MM.1S (cell line): ENCODE data around the gene WDR54.
A peak's percentile ranks its signal among the peaks of the same experiment; 100 is the strongest.

ENCODE experiments used
- DNase-seq: peaks from one replicate; pipeline ENCODE4 v3.0.0-alpha.2; 2015
- H2AFZ ChIP-seq: fragments of 300-600 bp; sonication (generic); 2 replicates; pipeline ENCODE4 v1.6.0; 2016; ENCODE audit warnings: antibody characterized with exemption, low read length
- H3F3A ChIP-seq: fragments of 300-600 bp; sonication (generic); 2 replicates; pipeline ENCODE4 v1.6.1; 2016; ENCODE audit warnings: mild to moderate bottlenecking, antibody characterized with exemption, low read length, moderate library complexity, mixed read lengths; ENCODE audit not compliant: insufficient read depth
- H3K27ac ChIP-seq: fragments of 300-600 bp; sonication (generic); 2 replicates; pipeline ENCODE4 v1.5.1; 2016; ENCODE audit warnings: mild to moderate bottlenecking, low read length
- H3K27me3 ChIP-seq: fragments of 300-600 bp; sonication (generic); replicated peaks from 2 replicates; pipeline ENCODE4 v1.6.0; 2016; ENCODE audit warnings: low read length; ENCODE audit not compliant: insufficient read depth
- H3K36me3 ChIP-seq: fragments of 300-600 bp; sonication (generic); replicated peaks from 2 replicates; pipeline ENCODE4 v1.6.1; 2016; ENCODE audit warnings: mild to moderate bottlenecking, low read length, mixed read lengths; ENCODE audit not compliant: insufficient read depth
- H3K4me1 ChIP-seq: fragments of 300-600 bp; sonication (generic); 2 replicates; pipeline ENCODE4 v1.6.1; 2016; ENCODE audit warnings: low read length, mixed read lengths
- H3K4me2 ChIP-seq: fragments of 300-600 bp; sonication (generic); 2 replicates; pipeline ENCODE4 v1.6.0; 2016; ENCODE audit warnings: low read depth, low read length
- H3K4me3 ChIP-seq: fragments of 300-600 bp; sonication (generic); 2 replicates; pipeline ENCODE4 v1.5.1; 2016; ENCODE audit warnings: low read length, mixed read lengths
- H3K79me2 ChIP-seq: fragments of 300-600 bp; sonication (generic); 2 replicates; pipeline ENCODE4 v1.6.1; 2016; ENCODE audit warnings: mixed run types, low read length, mixed read lengths
- H3K9ac ChIP-seq: fragments of 300-600 bp; sonication (generic); 2 replicates; pipeline ENCODE4 v1.6.1; 2016; ENCODE audit warnings: low read length, mixed read lengths
- H3K9me2 ChIP-seq: fragments of 300-600 bp; sonication (generic); replicated peaks from 2 replicates; pipeline ENCODE4 v1.6.1; 2016; ENCODE audit warnings: mild to moderate bottlenecking, low read length, mixed read lengths; ENCODE audit not compliant: insufficient read depth
- H3K9me3 ChIP-seq: fragments of 300-600 bp; sonication (generic); replicated peaks from 2 replicates; pipeline ENCODE4 v1.6.1; 2016; ENCODE audit warnings: mild to moderate bottlenecking, low read length, mixed read lengths; ENCODE audit not compliant: insufficient read depth
- H4K20me1 ChIP-seq: fragments of 300-600 bp; sonication (generic); 2 replicates; pipeline ENCODE4 v1.6.1; 2016; ENCODE audit warnings: mild to moderate bottlenecking, low read length, moderate library complexity, mixed read lengths; ENCODE audit not compliant: insufficient read depth
- EZH2 ChIP-seq: fragments of 300-600 bp; sonication (generic); optimal IDR thresholded peaks from 2 replicates; pipeline ENCODE3; 2017; ENCODE audit warnings: low read depth, mild to moderate bottlenecking, antibody characterized with exemption, low read length, mixed read lengths
- EZH2phosphoT487 ChIP-seq: fragments of 300-600 bp; sonication (generic); IDR thresholded peaks from 2 replicates; pipeline ENCODE4 v1.6.1; 2018; ENCODE audit warnings: antibody characterized with exemption, low read length
- TF ChIP-seq, protein P1 (sequence below): fragments of 300-600 bp; sonication (generic); IDR thresholded peaks from 2 replicates; pipeline ENCODE4 v1.5.1; 2016; ENCODE audit warnings: antibody characterized with exemption, low read length, mixed read lengths

Gene WDR54

DNA sequence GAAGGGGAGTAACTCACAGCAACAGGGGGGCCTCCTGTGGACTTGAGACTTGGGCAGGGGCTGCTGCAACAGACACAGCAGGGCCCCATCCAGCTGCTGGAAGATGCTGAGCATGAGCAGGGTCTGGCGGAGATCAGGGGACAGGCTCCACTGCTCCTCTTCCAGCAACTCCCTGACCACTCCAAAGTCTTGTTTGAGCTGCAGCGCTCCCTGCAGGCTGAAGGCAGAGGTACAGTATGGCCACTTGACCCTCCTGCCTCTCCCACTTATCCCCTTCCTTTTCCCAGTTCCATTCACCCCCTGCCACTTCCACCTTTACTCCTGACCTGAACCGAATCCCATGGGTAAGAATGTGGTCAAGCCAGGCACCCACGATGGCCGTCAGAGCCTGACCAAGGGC is 53.4 kb downstream of the WDR54 start:
- TF ChIP-seq, protein P1, sequence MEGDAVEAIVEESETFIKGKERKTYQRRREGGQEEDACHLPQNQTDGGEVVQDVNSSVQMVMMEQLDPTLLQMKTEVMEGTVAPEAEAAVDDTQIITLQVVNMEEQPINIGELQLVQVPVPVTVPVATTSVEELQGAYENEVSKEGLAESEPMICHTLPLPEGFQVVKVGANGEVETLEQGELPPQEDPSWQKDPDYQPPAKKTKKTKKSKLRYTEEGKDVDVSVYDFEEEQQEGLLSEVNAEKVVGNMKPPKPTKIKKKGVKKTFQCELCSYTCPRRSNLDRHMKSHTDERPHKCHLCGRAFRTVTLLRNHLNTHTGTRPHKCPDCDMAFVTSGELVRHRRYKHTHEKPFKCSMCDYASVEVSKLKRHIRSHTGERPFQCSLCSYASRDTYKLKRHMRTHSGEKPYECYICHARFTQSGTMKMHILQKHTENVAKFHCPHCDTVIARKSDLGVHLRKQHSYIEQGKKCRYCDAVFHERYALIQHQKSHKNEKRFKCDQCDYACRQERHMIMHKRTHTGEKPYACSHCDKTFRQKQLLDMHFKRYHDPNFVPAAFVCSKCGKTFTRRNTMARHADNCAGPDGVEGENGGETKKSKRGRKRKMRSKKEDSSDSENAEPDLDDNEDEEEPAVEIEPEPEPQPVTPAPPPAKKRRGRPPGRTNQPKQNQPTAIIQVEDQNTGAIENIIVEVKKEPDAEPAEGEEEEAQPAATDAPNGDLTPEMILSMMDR: peak; percentile 21
- TF ChIP-seq EZH2: no peak
- no peak for TF ChIP-seq EZH2phosphoT487
- Histone ChIP-seq H3K36me3 (no peaks in the 10 kb centered on the region; the same call in 1 of the 2 replicates), H3K27me3 (no peaks in the 10 kb centered on the region), H3K27ac (no peak overlapping the region), H3F3A (peaks cover 34% of the 10 kb centered on the region), H3K4me1 (peaks cover 5% of the 10 kb centered on the region; the same call in 1 of the 2 replicates), H2AFZ (no peak overlapping the region), H3K4me2 (no peak overlapping the region), H3K79me2 (peaks cover 6% of the 10 kb centered on the region), H3K9me3 (no peaks in the 10 kb centered on the region), H3K9ac (no peak overlapping the region), H4K20me1 (no peaks in the 10 kb centered on the region), H3K9me2 (no peaks in the 10 kb centered on the region), H3K4me3 (no peak overlapping the region)
- no peak for DNase-seq
